ENCODE measurements around the gene TENM3.

Gene TENM3

GRCh38 chr4:182314537-182314936, 71.3 kb downstream of the TENM3 start:
- H3K27me3 ChIP-seq: no peaks in the 10 kb centered on the region
- TF ChIP-seq CTCF (IDR thresholded peaks at IDR 0.05; ENCODE audit: low read depth, low read length): no peak
- peaks cover 3% of the 10 kb centered on the region; the same call in 1 of the 2 replicates for H3K36me3 ChIP-seq
- H3K9me3 ChIP-seq: no peaks in the 10 kb centered on the region; the same call in 1 of the 2 replicates
- no peaks in the 10 kb centered on the region for H3K4me1 ChIP-seq
- H3K4me3 ChIP-seq (ENCODE audit: low read depth, low read length): no peak overlapping the region
- no peak for DNase-seq

GRCh38 chr4:182318256-182318655, 75.1 kb downstream of the TENM3 start:
- no peak for DNase-seq
- peaks cover 3% of the 10 kb centered on the region; the same call in 1 of the 2 replicates for H3K4me1 ChIP-seq
- H3K4me3 ChIP-seq (ENCODE audit: low read depth, low read length): no peak overlapping the region
- TF ChIP-seq CTCF (IDR thresholded peaks at IDR 0.05; ENCODE audit: low read depth, low read length): no peak
- no peaks in the 10 kb centered on the region for H3K27me3 ChIP-seq
- H3K9me3 ChIP-seq: no peaks in the 10 kb centered on the region; the same call in 1 of the 2 replicates
- H3K36me3 ChIP-seq: peaks cover 3% of the 10 kb centered on the region; the same call in 1 of the 2 replicates

GRCh38 chr4:182320092-182320491, 76.9 kb downstream of the TENM3 start:
- no peak for TF ChIP-seq CTCF (IDR thresholded peaks at IDR 0.05; ENCODE audit: low read depth, low read length)
- H3K27me3 ChIP-seq: no peaks in the 10 kb centered on the region
- no peak overlapping the region for H3K4me3 ChIP-seq (ENCODE audit: low read depth, low read length)
- peaks cover 12% of the 10 kb centered on the region for H3K36me3 ChIP-seq
- no peaks in the 10 kb centered on the region for H3K9me3 ChIP-seq
- no peak for DNase-seq
- H3K4me1 ChIP-seq: peaks cover 3% of the 10 kb centered on the region; the same call in 1 of the 2 replicates

- Histone ChIP-seq H3K4me1 (peaks cover 3% of the 10 kb centered on the region; the same call in 1 of the 2 replicates), H3K9me3 (no peaks in the 10 kb centered on the region), H3K27me3 (no peaks in the 10 kb centered on the region), H3K4me3 (ENCODE audit: low read depth, low read length) (no peak overlapping the region), H3K36me3 (peaks cover 12% of the 10 kb centered on the region)
- DNase-seq: no peak
- no peak for TF ChIP-seq CTCF (IDR thresholded peaks at IDR 0.05; ENCODE audit: low read depth, low read length)
Measured at GRCh38 chr4:182320580-182320979, 77.4 kb downstream of the TENM3 start.

GRCh38 chr4:182324282-182324681, 81.1 kb downstream of the TENM3 start:
- no peak overlapping the region for H3K4me3 ChIP-seq (ENCODE audit: low read depth, low read length)
- peaks cover 3% of the 10 kb centered on the region; the same call in 1 of the 2 replicates for H3K4me1 ChIP-seq
- DNase-seq: no peak
- TF ChIP-seq CTCF (IDR thresholded peaks at IDR 0.05; ENCODE audit: low read depth, low read length): no peak
- H3K9me3 ChIP-seq: no peaks in the 10 kb centered on the region
- H3K36me3 ChIP-seq: peaks cover 24% of the 10 kb centered on the region
- H3K27me3 ChIP-seq: no peaks in the 10 kb centered on the region

GRCh38 chr4:182325397-182325796, 82.2 kb downstream of the TENM3 start:
- H3K4me3 ChIP-seq (ENCODE audit: low read depth, low read length): no peak overlapping the region
- no peaks in the 10 kb centered on the region for H3K9me3 ChIP-seq
- H3K27me3 ChIP-seq: no peaks in the 10 kb centered on the region
- H3K4me1 ChIP-seq: peaks cover 2% of the 10 kb centered on the region; the same call in 1 of the 2 replicates
- H3K36me3 ChIP-seq: peaks cover 27% of the 10 kb centered on the region
- no peak for DNase-seq
- TF ChIP-seq CTCF (IDR thresholded peaks at IDR 0.05; ENCODE audit: low read depth, low read length): no peak

Data from BE2C (cell line).